AG04450 (cell line): ENCODE data around the gene DTNBP1. TPM values are rescaled to one million over a fixed set of nuclear protein-coding genes. Genes with fewer than 3 reads are reported as not detected.

Experiments
- CTCF ChIA-PET: fragments of 300-600, 350-600 bp; formaldehyde crosslinking; extraction: SDS; loops from one replicate; lab custom pipeline; 2022; ENCODE audit warnings: antibody characterized with exemption, inconsistent platforms; lab: Charles Lee
- POLR2A ChIA-PET: fragments of 350-600 bp; formaldehyde crosslinking; extraction: SDS; loops from one replicate; lab custom pipeline; 2021; ENCODE audit warnings: antibody characterized with exemption, inconsistent platforms; lab: Yijun Ruan, JAX
- DNase-seq: peaks from one replicate; pipeline ENCODE4 v3.0.0-alpha.2; 2011; ENCODE audit warnings: low read depth, low spot score
- H3K27ac ChIP-seq: one replicate; pipeline ENCODE4 v1.5.1; 2012; ENCODE audit warnings: low read depth, low read length, control low read depth
- H3K27me3 ChIP-seq: one replicate; pipeline ENCODE4 v1.6.0; 2012; ENCODE audit warnings: low read length; ENCODE audit not compliant: control insufficient read depth, insufficient read depth
- H3K4me3 ChIP-seq: 2 replicates; pipeline ENCODE4 v1.5.1; 2011; ENCODE audit warnings: mild to moderate bottlenecking, low read depth, low read length, control low read depth
- H3K9me3 ChIP-seq: 2 replicates; pipeline ENCODE4 v1.5.1; 2012; ENCODE audit warnings: low read length; ENCODE audit not compliant: control insufficient read depth, insufficient read depth
- polyA plus RNA-seq: library from polyadenylated mRNA; depleted of rRNA; stranded (reverse); fragments of >200 nt; gene quantifications from 2 replicates; pipeline ENCODE4 v1.2.3, GENCODE V29; 2011
- TF ChIP-seq, protein P1 (sequence below): IDR thresholded peaks from 2 replicates; pipeline ENCODE4 v1.5.1; 2011; ENCODE audit warnings: low read depth, low read length, control low read depth, inconsistent platforms

Gene DTNBP1
- polyA plus RNA-seq, 1 experiment = 15.2 TPM

- no peaks in the 10 kb centered on the region; the same call in 1 of the 2 replicates for H3K9me3 ChIP-seq
- H3K4me3 ChIP-seq = no peak overlapping the region
- ChIA-PET CTCF (no interaction called here), POLR2A (interaction anchor here (0.6 kb wide), 1 partner anchor 74 kb away, joined by 3 read pairs; no protein-coding TSS in a partner anchor)
- no peak for DNase-seq
- no peak overlapping the region for H3K27ac ChIP-seq
- H3K27me3 ChIP-seq = no peaks in the 10 kb centered on the region
- TF ChIP-seq, protein P1, sequence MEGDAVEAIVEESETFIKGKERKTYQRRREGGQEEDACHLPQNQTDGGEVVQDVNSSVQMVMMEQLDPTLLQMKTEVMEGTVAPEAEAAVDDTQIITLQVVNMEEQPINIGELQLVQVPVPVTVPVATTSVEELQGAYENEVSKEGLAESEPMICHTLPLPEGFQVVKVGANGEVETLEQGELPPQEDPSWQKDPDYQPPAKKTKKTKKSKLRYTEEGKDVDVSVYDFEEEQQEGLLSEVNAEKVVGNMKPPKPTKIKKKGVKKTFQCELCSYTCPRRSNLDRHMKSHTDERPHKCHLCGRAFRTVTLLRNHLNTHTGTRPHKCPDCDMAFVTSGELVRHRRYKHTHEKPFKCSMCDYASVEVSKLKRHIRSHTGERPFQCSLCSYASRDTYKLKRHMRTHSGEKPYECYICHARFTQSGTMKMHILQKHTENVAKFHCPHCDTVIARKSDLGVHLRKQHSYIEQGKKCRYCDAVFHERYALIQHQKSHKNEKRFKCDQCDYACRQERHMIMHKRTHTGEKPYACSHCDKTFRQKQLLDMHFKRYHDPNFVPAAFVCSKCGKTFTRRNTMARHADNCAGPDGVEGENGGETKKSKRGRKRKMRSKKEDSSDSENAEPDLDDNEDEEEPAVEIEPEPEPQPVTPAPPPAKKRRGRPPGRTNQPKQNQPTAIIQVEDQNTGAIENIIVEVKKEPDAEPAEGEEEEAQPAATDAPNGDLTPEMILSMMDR = no peak
Measured at GRCh38 chr6:15513131-15513771, 149.6 kb downstream of the DTNBP1 start.

DNA sequence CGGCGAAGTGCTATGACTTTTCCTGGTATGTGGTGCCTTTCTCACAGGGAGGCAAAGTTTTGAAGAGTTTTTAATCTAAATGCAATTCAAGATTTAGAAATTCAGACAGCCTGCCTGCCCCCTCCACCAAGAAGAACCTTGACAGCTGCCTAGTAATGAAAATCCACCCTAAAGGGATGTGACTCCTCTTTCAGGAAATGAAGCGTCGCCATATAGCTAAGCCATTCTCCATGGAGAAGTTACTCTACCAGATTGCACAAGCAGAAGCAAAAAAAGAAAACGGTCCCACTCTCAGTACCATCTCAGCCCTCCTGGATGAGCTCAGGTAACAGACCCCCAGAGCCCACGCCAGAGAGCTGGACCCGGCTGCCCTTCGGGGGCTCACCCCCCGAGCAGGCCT lies 150.1 kb downstream of the DTNBP1 start:
- POLR2A ChIA-PET = interaction anchor here (0.6 kb wide), 1 partner anchor 73 kb away, joined by 3 read pairs; no protein-coding TSS in a partner anchor
- H3K4me3 ChIP-seq = no peak overlapping the region
- no peaks in the 10 kb centered on the region; the same call in 1 of the 2 replicates for H3K9me3 ChIP-seq
- no peak for DNase-seq
- CTCF ChIA-PET = no interaction called here
- no peaks in the 10 kb centered on the region for H3K27me3 ChIP-seq
- no peak overlapping the region for H3K27ac ChIP-seq
- TF ChIP-seq, protein P1 = no peak

DNA sequence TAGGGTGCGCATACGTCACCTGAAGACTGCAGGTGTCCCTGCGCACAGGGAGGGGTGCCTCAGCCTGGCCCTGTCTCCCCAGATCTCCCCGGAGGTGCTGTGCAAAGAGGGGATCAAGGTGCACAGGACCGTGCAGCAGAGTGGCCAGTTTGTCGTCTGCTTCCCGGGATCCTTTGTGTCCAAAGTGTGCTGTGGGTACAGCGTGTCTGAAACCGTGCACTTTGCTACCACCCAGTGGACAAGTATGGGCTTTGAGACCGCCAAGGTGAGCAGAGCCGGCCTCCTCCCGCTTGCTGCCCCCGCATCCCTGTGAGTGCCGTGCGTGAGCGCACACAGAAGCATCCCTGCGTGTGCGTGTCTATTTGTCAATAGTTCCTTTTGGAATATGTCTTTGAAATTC lies 150.7 kb downstream of the DTNBP1 start:
- H3K4me3 ChIP-seq = no peak overlapping the region
- H3K27ac ChIP-seq = no peak overlapping the region
- H3K9me3 ChIP-seq = no peaks in the 10 kb centered on the region; the same call in 1 of the 2 replicates
- ChIA-PET POLR2A (no interaction called here), CTCF (no interaction called here)
- no peaks in the 10 kb centered on the region for H3K27me3 ChIP-seq
- DNase-seq = no peak
- TF ChIP-seq, protein P1 = 0 out of 2 replicates have a peak, but pooled peaks have one; percentile 9

GRCh38 chr6:15511248-15512125 lies 151.3 kb downstream of the DTNBP1 start:
- Histone ChIP-seq H3K27ac (no peak overlapping the region), H3K27me3 (no peaks in the 10 kb centered on the region), H3K4me3 (no peak overlapping the region), H3K9me3 (no peaks in the 10 kb centered on the region; the same call in 1 of the 2 replicates)
- no peak for DNase-seq
- TF ChIP-seq, protein P1 = no peak
- CTCF ChIA-PET = no interaction called here
- POLR2A ChIA-PET = no interaction called here
